DND-41 (cell line): ENCODE data around the gene MCRIP2.

Source experiments
- ATAC-seq: fragments of 200-7000 bp; cut with Tn5 transposase; 3 replicates; pipeline ENCODE4 v1.9.1; 2021; ENCODE audit warnings: low read depth; ENCODE audit not compliant: insufficient read depth
- DNase-seq: peaks from one replicate; pipeline ENCODE4 v3.0.0-alpha.2; 2020
- H2AFZ ChIP-seq: 2 replicates; pipeline ENCODE4 v1.6.0; 2012; ENCODE audit warnings: low read depth, low read length
- H3K27ac ChIP-seq: 2 replicates; pipeline ENCODE4 v1.5.1; 2012; ENCODE audit warnings: low read length, inconsistent platforms
- H3K27me3 ChIP-seq: fragments of 200-600 bp; sonication (generic); 2 replicates; pipeline ENCODE4 v1.6.0; 2012; ENCODE audit warnings: low read length, mild to moderate bottlenecking, inconsistent platforms; ENCODE audit not compliant: insufficient read depth, poor library complexity
- H3K36me3 ChIP-seq: 2 replicates; pipeline ENCODE4 v1.5.1; 2012; ENCODE audit warnings: low read length, inconsistent platforms; ENCODE audit not compliant: insufficient read depth
- H3K4me1 ChIP-seq: 2 replicates; pipeline ENCODE4 v1.5.1; 2012; ENCODE audit warnings: mild to moderate bottlenecking, low read length; ENCODE audit not compliant: insufficient read depth
- H3K4me2 ChIP-seq: 2 replicates; pipeline ENCODE4 v1.6.0; 2012; ENCODE audit warnings: mild to moderate bottlenecking, moderate library complexity, low read length, inconsistent platforms; ENCODE audit not compliant: insufficient read depth
- H3K4me3 ChIP-seq, 2 experiments: fragments of 200-600 bp in 1 of 2; shearing (Covaris generic) in 1 of 2; 2 replicates each; pipeline ENCODE4 v1.5.1; 2012 to 2016; ENCODE audit warnings: inconsistent platforms in 2 of 2, low read length in 2 of 2, mild to moderate bottlenecking in 2 of 2, low read depth in 1 of 2, moderate library complexity in 1 of 2
- H3K79me2 ChIP-seq: 2 replicates; pipeline ENCODE4 v1.6.0; 2012; ENCODE audit warnings: low read length, inconsistent platforms; ENCODE audit not compliant: insufficient read depth
- H3K9ac ChIP-seq: 2 replicates; pipeline ENCODE4 v1.6.0; 2012; ENCODE audit warnings: low read depth, mild to moderate bottlenecking, inconsistent platforms, low read length, moderate library complexity
- H3K9me3 ChIP-seq: 2 replicates; pipeline ENCODE4 v1.5.1; 2012; ENCODE audit warnings: low read length, moderate library complexity, mild to moderate bottlenecking, inconsistent platforms; ENCODE audit not compliant: insufficient read depth, severe bottlenecking
- H4K20me1 ChIP-seq: 2 replicates; pipeline ENCODE4 v1.6.0; 2012; ENCODE audit warnings: low read length; ENCODE audit not compliant: insufficient read depth
- CTCF ChIP-seq: IDR thresholded peaks from 2 replicates; pipeline ENCODE4 v1.5.1; 2012; ENCODE audit warnings: borderline replicate concordance, low read length, moderate library complexity, mild to moderate bottlenecking; ENCODE audit not compliant: poor library complexity, severe bottlenecking; ENCODE audit errors: extremely low read depth
- EZH2 ChIP-seq: IDR thresholded peaks from 3 replicates; pipeline ENCODE4 v1.6.1; 2012; ENCODE audit warnings: borderline replicate concordance, low read depth, mild to moderate bottlenecking, moderate library complexity, low read length, inconsistent platforms; ENCODE audit not compliant: severe bottlenecking

MCRIP2 gene, protein sequence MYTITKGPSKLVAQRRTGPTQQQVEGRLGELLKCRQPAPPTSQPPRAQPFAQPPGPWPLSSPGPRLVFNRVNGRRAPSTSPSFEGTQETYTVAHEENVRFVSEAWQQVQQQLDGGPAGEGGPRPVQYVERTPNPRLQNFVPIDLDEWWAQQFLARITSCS

DNA sequence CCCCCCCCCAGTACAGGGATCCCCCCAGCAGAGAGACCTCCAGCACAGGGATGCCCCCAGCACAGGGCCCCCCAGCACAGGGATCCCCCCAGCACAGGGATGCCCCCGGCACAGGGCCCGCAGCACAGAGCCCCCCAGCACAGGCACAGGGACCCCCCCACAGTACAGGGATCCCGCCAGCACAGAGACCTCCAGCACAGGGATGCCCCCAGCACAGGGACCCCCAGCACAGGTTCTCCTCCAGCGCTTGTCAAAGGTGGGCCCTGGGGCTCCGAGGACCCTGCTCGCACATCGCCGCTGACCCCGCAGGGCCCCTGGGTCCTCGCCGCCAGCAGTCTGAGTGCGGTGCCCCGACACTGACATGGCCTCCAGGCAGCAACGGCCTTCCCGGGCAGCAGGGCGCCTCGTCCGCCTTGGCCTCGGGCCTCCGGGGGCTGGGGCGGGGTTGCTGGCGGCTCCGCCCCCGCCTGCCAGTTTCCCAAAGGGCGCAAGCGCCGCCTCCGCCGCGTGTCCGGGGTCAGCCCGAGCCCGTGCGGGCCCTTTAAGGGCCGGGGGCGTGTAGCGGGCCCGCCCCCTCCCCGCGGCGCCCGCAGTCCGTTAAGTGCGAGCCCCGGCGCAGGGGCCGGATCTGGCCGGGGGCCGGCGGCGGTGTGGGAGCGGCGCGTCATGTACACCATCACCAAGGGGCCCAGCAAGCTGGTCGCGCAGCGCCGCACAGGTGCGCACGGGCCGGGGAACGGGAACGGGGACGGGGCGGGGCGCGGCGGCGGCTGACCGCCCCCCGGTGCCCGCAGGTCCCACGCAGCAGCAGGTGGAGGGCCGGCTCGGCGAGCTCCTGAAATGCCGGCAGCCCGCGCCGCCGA lies at the start of gene MCRIP2:
MCRIP2 (plus strand) TSS at position 503 of the 863 bp plus-strand sequence; CDS start at position 667, 164 bp downstream.
- Histone ChIP-seq H2AFZ (peak within 1 kb of the TSS; percentile 49), H3K27me3 (no peaks in the 10 kb centered on the region), H3K79me2 (0 out of 2 replicates have a peak, but pooled peaks cover 1% of the 10 kb centered on the region), H3K9ac (peak within 1 kb of the TSS; percentile 57), H3K9me3 (no peaks in the 10 kb centered on the region), H3K36me3 (no peaks in the 10 kb centered on the region), H3K4me1 (peaks cover 29% of the 10 kb centered on the region), H3K27ac (no peak within 1 kb of the TSS), H4K20me1 (no peaks in the 10 kb centered on the region), H3K4me2 (peak within 1 kb of the TSS; percentile 80), H3K4me3 (peak within 1 kb of the TSS; percentile 28 to 63; a peak in 3 of 4 replicates)
- DNase-seq (peak; percentile 49), ATAC-seq (peak; percentile 26; the same call in 1 of the 3 replicates)
- TF ChIP-seq EZH2 (no peak), CTCF (no peak)

- DNase-seq: no peak
- H3K79me2 ChIP-seq: peaks cover 84% of the 10 kb centered on the region
- peak overlapping the region; percentile 100 for H3K4me2 ChIP-seq
- H3K4me1 ChIP-seq: peaks cover 33% of the 10 kb centered on the region
- peak overlapping the region; percentile 6; the same call in 1 of the 2 replicates for H3K9ac ChIP-seq
- H3K27me3 ChIP-seq: no peaks in the 10 kb centered on the region
- no peak for ATAC-seq
- H3K27ac ChIP-seq: 0 out of 2 replicates have a peak overlapping the region, but pooled peaks have one; percentile 6
- H3K9me3 ChIP-seq: no peaks in the 10 kb centered on the region
- H3K36me3 ChIP-seq: peaks cover 20% of the 10 kb centered on the region
- no peak overlapping the region for H3K4me3 ChIP-seq
- H2AFZ ChIP-seq: no peak overlapping the region
- H4K20me1 ChIP-seq: peaks cover 69% of the 10 kb centered on the region
- TF ChIP-seq EZH2 (no peak), CTCF (no peak)
Observed at GRCh38 chr16:591892-592517, 49.6 kb upstream of the MCRIP2 start.

DNA sequence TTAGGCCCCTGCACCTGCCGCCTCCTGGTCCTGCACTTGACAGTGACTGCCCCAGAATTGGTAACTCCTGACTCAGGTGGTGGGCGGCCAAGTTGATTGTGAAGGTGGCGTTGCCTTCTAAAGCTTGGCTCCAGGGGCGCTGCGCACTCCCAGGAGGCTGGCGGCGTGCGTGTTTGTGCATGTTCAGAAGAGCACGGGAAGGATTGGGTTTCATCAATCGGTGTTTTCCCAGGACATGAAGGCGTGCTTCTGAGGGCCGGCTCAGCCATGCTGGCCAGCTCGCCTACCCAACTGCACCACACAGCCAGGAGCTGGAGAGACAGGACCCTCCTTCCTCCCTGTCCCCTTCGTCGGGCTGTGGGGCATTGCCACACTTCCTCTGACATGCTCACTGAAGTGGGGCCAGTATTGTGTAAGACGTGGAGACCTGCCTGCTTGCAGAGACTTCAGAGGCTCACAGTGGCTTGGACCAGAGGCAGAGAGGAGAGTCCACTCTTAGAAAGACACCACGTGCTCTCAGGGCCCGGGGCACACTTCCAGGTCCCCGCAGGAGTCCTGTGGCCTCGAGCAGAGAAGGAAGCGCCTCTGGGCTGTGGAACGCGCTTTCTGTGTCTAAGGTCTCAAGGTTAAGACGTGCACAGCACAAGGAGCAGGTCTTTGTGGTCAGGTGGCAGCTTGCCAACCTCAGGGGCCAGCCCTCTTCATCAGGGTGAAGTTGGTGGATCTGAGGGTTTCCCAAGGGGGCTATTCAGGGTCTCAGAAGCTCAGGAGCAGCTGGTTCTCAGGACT lies 48.9 kb upstream of the MCRIP2 start:
- no peak for ATAC-seq
- Histone ChIP-seq H3K4me3 (no peak overlapping the region), H3K79me2 (peaks cover 79% of the 10 kb centered on the region), H2AFZ (no peak overlapping the region), H3K27ac (no peak overlapping the region; the same call in 1 of the 2 replicates), H4K20me1 (peaks cover 62% of the 10 kb centered on the region), H3K9ac (peak overlapping the region; percentile 6; the same call in 1 of the 2 replicates), H3K4me2 (peak overlapping the region; percentile 100; the same call in 1 of the 2 replicates), H3K9me3 (no peaks in the 10 kb centered on the region), H3K4me1 (peaks cover 26% of the 10 kb centered on the region), H3K27me3 (no peaks in the 10 kb centered on the region), H3K36me3 (peaks cover 20% of the 10 kb centered on the region)
- no peak for DNase-seq
- TF ChIP-seq CTCF: no peak
- TF ChIP-seq EZH2: no peak
